HT1080 (cell line): ENCODE results near the gene PCP4L1. TPM values are rescaled to one million over a fixed set of nuclear protein-coding genes. Genes with fewer than 3 reads are reported as not detected.
"Not testable (repeated sequence)": the region's sequence is repeated elsewhere in the genome, so short reads cannot be mapped to it uniquely, and the experiment has no call there.

ENCODE experiments used
- DNase-seq: peaks from one replicate; pipeline ENCODE4 v3.0.0-alpha.2; 2015; ENCODE audit warnings: low read depth
- total RNA-seq: library from RNA; depleted of rRNA; stranded (reverse); fragments of >200 nt; shearing (Covaris generic); gene quantifications from 2 replicates; pipeline ENCODE4 v1.2.3, GENCODE V29; 2014

The PCP4L1 gene
- total RNA-seq, 1 experiment from 2014 or later = 0.10 TPM

- DNase-seq = peak; percentile 66
Observed at GRCh38 chr1:161227196-161227871, 31.2 kb upstream of the PCP4L1 start.

GRCh38 chr1:161228032-161228431, 30.5 kb upstream of the PCP4L1 start:
- no peak for DNase-seq

- no peak for DNase-seq
Observed at GRCh38 chr1:161229896-161230295, 28.6 kb upstream of the PCP4L1 start.

GRCh38 chr1:161230762-161231161, 27.8 kb upstream of the PCP4L1 start:
- DNase-seq = no peak

GRCh38 chr1:161233102-161233501, 25.4 kb upstream of the PCP4L1 start:
- DNase-seq = no peak

GRCh38 chr1:161235957-161236775, 22.4 kb upstream of the PCP4L1 start:
- no peak for DNase-seq

GRCh38 chr1:161238039-161238473, 20.5 kb upstream of the PCP4L1 start, which contains the start of gene NR1I3:
NR1I3 (minus strand) TSS chr1:161238203; CDS start chr1:161236565, 1,638 bp downstream.
- DNase-seq = no peak

- DNase-seq = no peak
Observed at GRCh38 chr1:161241682-161242081, 16.9 kb upstream of the PCP4L1 start.

- DNase-seq = peak; percentile 34
Observed at GRCh38 chr1:161242313-161242712, 16.2 kb upstream of the PCP4L1 start.

GRCh38 chr1:161244888-161245287, 13.7 kb upstream of the PCP4L1 start:
- no peak for DNase-seq

GRCh38 chr1:161250100-161250499, 8.4 kb upstream of the PCP4L1 start:
- DNase-seq = not testable (repeated sequence)

GRCh38 chr1:161250829-161251228, 7.7 kb upstream of the PCP4L1 start:
- no peak for DNase-seq

- no peak for DNase-seq
Observed at GRCh38 chr1:161251579-161251978, 7.0 kb upstream of the PCP4L1 start.

- not testable (repeated sequence) for DNase-seq
Observed at GRCh38 chr1:161255302-161255701, 3.2 kb upstream of the PCP4L1 start.

GRCh38 chr1:161255955-161256520, 2.5 kb upstream of the PCP4L1 start:
- not testable (repeated sequence) for DNase-seq

- not testable (repeated sequence) for DNase-seq
Observed at GRCh38 chr1:161257109-161257508, 1.4 kb upstream of the PCP4L1 start.

- no peak for DNase-seq
Observed at GRCh38 chr1:161259345-161259702, 779 bp downstream of the PCP4L1 start.

- no peak for DNase-seq
Observed at GRCh38 chr1:161259765-161260164, 1.2 kb downstream of the PCP4L1 start.

- no peak for DNase-seq
Observed at GRCh38 chr1:161260376-161261260, 2.1 kb downstream of the PCP4L1 start.

- DNase-seq = no peak
Observed at GRCh38 chr1:161261261-161262235, 3.0 kb downstream of the PCP4L1 start.
